AG09309 (cell line): ENCODE data around the gene STOX1.
"Not testable (repeated sequence)": the region's sequence is repeated elsewhere in the genome, so short reads cannot be mapped to it uniquely, and the experiment has no call there.

Source experiments
- DNase-seq: peaks from one replicate; pipeline ENCODE4 v3.0.0-alpha.2; 2010; ENCODE audit warnings: low read depth
- H3K4me3 ChIP-seq: 2 replicates; pipeline ENCODE4 v1.5.1; 2011; ENCODE audit warnings: mild to moderate bottlenecking, low read depth, low read length, moderate library complexity; ENCODE audit not compliant: control insufficient read depth
- TF ChIP-seq, protein P1 (sequence below): IDR thresholded peaks from 2 replicates; pipeline ENCODE4 v1.5.1; 2011; ENCODE audit warnings: mild to moderate bottlenecking, low read depth, low read length, inconsistent platforms; ENCODE audit not compliant: insufficient read depth, control insufficient read depth; ENCODE audit errors: missing control alignments

Gene STOX1

DNA sequence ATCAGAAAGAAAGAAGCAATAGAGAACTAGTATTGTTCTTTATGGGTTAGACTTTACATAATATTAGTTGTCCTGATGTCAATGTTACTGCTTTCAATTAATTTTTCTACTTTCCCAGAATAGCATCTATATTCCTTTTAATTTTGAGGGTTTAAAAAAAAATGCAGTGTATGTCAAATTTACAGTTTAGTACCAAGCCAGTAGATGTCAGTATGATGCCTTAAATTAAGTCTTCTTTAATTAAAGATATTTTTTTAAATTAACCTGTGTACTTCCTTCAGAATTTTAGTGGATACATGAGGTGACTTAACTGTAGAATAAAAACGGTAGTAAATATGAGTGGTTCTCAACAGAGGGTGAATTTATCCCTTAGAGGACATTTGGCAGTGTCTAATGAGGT lies 35.2 kb upstream of the STOX1 start:
- TF ChIP-seq, protein P1, sequence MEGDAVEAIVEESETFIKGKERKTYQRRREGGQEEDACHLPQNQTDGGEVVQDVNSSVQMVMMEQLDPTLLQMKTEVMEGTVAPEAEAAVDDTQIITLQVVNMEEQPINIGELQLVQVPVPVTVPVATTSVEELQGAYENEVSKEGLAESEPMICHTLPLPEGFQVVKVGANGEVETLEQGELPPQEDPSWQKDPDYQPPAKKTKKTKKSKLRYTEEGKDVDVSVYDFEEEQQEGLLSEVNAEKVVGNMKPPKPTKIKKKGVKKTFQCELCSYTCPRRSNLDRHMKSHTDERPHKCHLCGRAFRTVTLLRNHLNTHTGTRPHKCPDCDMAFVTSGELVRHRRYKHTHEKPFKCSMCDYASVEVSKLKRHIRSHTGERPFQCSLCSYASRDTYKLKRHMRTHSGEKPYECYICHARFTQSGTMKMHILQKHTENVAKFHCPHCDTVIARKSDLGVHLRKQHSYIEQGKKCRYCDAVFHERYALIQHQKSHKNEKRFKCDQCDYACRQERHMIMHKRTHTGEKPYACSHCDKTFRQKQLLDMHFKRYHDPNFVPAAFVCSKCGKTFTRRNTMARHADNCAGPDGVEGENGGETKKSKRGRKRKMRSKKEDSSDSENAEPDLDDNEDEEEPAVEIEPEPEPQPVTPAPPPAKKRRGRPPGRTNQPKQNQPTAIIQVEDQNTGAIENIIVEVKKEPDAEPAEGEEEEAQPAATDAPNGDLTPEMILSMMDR: no peak
- no peak for DNase-seq
- H3K4me3 ChIP-seq: no peak overlapping the region

DNA sequence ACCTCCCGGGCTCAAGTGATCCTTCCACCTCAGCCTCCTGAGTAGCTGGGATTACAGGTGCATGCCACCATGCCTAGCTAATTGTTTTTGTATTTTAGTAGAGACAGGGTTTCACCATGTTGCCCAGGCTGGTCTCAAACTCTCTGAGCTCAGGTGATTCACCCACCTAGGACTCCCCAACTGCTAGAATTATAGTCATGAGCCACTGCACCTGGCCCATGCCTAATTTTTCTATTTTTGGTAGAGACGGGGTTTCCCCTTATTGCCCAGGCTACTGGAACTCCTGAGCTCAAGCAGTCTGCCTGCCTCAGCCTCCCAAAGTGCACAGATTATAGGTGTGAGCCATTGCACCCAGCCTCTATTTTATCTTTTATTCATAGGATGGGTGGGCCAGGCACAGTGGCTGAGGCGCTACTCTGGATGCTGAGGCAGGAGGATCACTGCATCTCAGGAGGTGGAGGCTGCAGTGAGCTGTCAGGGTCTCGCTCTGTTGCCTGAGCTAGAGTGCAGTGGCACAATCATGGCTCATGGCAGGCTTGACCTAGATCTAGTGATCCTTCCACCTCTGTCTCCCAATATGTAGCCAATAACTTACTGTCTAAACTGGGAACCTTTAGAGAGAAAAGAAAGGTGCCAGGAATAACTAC lies 31.3 kb upstream of the STOX1 start:
- no peak for DNase-seq
- TF ChIP-seq, protein P1: no peak
- no peak overlapping the region for H3K4me3 ChIP-seq

GRCh38 chr10:68796605-68797004 lies 30.7 kb upstream of the STOX1 start:
- DNase-seq: no peak
- no peak overlapping the region for H3K4me3 ChIP-seq
- TF ChIP-seq, protein P1: no peak

- TF ChIP-seq, protein P1: no peak
- DNase-seq: no peak
- no peak overlapping the region for H3K4me3 ChIP-seq
Measured at GRCh38 chr10:68800211-68800610, 27.1 kb upstream of the STOX1 start.

GRCh38 chr10:68804692-68805091 lies 22.6 kb upstream of the STOX1 start:
- H3K4me3 ChIP-seq: no peak overlapping the region
- TF ChIP-seq, protein P1: no peak
- no peak for DNase-seq

GRCh38 chr10:68810830-68811229 lies 16.5 kb upstream of the STOX1 start:
- DNase-seq: not testable (repeated sequence)

GRCh38 chr10:68811314-68812009 lies 15.9 kb upstream of the STOX1 start:
- no peak for DNase-seq
- TF ChIP-seq, protein P1: no peak
- no peak overlapping the region for H3K4me3 ChIP-seq

More at GRCh38 chr10:68810830-68811229, 16.5 kb upstream of the STOX1 start:
- H3K4me3 ChIP-seq: not testable (repeated sequence)
